Epithelial cell of esophagus (primary cell): ENCODE data around the gene PFKFB1.

Experiments
- DNase-seq: peaks from one replicate; pipeline ENCODE4 v3.0.0; 2010; ENCODE audit warnings: low read depth
- H3K4me3 ChIP-seq: 2 replicates; pipeline ENCODE4 v1.5.1; 2011; ENCODE audit warnings: mild to moderate bottlenecking, low read length, control low read depth
- TF ChIP-seq, protein P1 (sequence below): IDR thresholded peaks from 2 replicates; pipeline ENCODE4 v1.5.1; 2011; ENCODE audit warnings: low read depth, mild to moderate bottlenecking, low read length, control low read depth, inconsistent platforms; ENCODE audit not compliant: insufficient read depth; ENCODE audit errors: missing control alignments

Gene PFKFB1

DNA sequence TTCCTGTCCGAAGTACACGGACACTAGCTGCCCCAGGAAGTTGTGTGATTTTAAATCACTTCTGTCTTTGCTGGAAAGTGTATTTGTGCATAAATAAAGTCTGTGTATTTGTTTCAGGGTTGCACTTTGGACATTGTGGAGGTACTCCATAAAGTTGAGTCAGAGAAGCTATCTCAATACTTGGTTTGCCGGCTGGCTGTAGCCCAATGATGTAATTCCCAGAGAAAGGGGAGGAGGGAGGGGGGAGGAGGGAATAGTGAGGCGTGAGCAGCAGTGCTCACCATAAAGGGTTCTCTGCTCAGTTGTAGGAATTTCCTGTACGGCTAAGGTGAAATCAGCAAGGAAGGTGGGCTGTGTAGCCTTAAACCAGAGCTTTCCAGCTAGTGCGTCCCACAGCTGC is 13.7 kb upstream of the PFKFB1 start:
- TF ChIP-seq, protein P1, sequence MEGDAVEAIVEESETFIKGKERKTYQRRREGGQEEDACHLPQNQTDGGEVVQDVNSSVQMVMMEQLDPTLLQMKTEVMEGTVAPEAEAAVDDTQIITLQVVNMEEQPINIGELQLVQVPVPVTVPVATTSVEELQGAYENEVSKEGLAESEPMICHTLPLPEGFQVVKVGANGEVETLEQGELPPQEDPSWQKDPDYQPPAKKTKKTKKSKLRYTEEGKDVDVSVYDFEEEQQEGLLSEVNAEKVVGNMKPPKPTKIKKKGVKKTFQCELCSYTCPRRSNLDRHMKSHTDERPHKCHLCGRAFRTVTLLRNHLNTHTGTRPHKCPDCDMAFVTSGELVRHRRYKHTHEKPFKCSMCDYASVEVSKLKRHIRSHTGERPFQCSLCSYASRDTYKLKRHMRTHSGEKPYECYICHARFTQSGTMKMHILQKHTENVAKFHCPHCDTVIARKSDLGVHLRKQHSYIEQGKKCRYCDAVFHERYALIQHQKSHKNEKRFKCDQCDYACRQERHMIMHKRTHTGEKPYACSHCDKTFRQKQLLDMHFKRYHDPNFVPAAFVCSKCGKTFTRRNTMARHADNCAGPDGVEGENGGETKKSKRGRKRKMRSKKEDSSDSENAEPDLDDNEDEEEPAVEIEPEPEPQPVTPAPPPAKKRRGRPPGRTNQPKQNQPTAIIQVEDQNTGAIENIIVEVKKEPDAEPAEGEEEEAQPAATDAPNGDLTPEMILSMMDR: no peak
- H3K4me3 ChIP-seq: no peak overlapping the region
- peak; percentile 79 for DNase-seq

DNA sequence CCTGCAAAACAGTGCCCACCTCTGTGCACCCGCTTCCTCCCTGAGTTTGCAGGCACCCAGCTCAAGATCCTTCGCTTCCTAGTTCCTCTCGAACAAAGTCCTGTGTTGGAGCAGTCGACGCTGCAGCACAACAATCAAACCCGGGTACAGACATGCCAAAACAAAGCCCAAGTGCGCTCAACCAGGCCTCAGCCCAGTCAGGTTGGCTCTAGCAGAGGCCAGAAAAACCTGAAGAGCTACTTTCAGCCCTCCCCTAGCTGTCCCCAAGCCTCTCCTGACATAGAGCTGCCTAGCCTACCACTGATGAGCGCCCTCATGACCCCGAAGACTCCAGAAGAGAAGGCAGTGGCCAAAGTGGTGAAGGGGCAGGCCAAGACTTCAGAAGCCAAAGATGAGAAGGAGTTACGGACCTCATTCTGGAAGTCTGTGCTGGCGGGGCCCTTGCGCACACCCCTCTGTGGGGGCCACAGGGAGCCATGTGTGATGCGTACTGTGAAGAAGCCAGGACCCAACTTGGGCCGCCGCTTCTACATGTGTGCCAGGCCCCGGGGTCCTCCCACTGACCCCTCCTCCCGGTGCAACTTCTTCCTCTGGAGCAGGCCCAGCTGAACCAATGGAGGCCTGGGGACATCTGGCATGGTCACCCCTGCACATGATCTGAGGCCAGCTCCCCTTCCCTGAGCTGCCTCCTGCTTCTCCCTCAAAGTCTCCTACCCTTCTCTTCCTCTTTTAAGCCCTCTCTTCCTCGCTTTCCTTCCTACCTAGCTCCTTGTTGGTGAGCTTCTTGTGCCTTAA is 13.0 kb upstream of the PFKFB1 start:
- H3K4me3 ChIP-seq: no peak overlapping the region
- peak; percentile 66 for DNase-seq
- TF ChIP-seq, protein P1: no peak

DNA sequence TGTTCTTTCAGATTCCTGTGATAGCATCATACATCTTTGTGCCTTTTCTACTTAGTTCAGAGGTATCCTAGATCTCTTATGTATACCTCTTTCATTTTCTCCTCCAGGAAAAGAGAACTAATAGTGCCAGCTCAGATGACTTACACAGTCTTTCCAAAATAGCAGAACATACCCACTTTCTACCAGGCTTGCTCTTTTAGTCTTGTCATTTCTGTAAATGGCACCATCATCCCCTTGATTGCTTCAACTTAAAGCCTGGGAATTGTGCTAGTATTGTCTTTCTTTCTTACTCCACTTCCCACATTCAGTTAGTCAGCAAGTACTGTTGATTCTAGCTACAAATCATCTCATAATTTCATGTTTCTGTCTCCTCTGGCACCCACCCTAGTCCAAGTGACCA is 11.3 kb upstream of the PFKFB1 start:
- H3K4me3 ChIP-seq: no peak overlapping the region
- DNase-seq: no peak
- TF ChIP-seq, protein P1: no peak

DNA sequence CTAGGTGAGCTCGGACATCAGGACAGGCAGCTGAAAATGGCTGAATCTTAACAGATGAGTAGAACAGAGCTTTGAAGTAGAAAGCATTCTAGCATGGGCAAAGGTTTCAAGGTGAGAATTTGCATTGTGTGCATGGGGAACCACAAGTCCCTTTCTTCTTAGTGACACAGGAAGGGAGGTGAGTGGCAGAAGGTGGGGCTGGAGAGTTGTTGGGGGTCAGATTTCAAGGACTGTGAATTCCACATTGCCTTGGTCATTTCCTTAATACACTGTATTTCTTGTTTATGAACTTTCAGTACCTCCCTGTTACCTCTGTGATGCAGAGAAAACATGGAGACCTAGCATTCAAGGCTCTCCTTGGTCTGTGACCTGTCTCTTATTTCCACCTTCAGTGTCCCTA is 10.2 kb upstream of the PFKFB1 start:
- H3K4me3 ChIP-seq: no peak overlapping the region
- DNase-seq: no peak
- TF ChIP-seq, protein P1: no peak

DNA sequence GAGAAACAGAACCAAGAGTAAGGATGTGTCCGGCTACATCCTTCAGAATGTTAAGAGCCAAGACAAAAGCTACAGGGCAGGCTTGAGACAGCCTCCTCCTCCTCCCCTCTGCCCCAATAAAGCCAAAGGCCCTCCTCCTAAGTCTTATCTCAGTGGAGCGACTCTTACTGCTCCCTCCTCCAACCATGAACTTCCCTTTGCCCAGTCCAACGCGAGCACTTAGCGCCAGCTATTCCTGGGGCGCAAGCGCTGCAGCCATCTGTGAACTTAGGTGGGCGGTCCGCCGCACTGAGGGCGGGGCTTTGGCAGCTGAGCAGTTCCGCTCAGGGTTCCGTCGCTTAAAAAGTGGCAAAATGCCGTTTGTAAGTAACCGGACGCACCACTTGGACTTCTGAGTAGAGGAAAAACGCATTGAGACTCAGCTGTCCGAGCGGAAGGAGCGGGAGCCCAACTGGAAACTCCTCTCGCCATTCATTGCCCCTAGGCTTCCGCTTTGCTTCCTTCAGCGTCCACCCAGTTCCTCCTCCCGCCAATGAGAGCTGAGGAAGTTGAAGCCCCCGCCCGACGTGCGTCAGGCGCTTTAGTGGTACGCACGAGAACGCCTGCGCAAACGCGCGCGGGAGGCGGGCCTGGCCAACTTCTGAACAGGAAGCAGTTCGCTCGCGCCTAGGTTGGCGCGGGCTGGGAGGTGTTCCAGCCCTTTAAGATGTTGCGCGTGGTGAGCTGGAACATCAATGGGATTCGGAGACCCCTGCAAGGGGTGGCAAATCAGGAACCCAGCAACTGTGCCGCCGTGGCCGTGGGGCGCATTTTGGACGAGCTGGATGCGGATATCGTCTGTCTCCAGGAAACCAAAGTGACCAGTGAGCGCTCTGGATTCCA is 6.0 kb upstream of the PFKFB1 start, which contains the start of gene APEX2:
TSS of gene APEX2 (plus strand) at position 647 of the 882 bp plus-strand sequence. CDS start at position 707, 60 bp downstream.
- H3K4me3 ChIP-seq: peak within 1 kb of the TSS; percentile 83
- DNase-seq: peak; percentile 94
- TF ChIP-seq, protein P1: no peak

DNA sequence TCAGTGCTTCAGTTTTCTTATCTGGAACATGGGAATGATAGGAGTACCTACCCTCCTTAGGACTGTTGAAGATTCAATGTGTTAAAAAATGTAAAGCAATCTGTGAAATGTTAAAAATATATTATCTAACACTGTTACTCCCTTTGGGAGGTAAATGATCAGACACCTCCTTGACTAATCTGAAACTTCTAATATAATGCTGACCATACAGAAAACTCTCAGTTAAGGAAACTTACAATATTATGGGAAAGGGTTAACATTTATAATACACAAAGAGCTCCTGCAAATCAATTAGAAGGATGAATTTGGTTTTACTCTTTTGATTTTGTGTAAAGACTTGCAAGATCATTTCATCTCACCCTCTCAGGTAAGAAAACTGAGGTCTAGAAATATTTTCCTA is 1.6 kb upstream of the PFKFB1 start:
- H3K4me3 ChIP-seq: no peak overlapping the region
- DNase-seq: no peak
- TF ChIP-seq, protein P1: no peak
